HepG2 (cell line): Measurements from ENCODE around the gene TMEM86B. TPM values are rescaled to one million over a fixed set of nuclear protein-coding genes. Genes with fewer than 3 reads are reported as not detected.

Experiments
- ATAC-seq: fragments of 200-7000 bp; cut with Tn5 transposase; 3 replicates; pipeline ENCODE4 v1.9.1; 2020; ENCODE audit warnings: mild to moderate bottlenecking, moderate library complexity
- BruUV-seq: library from RNA; stranded (reverse); fragments of 400-500 nt; replicated peaks from 2 replicates; lab custom pipeline; 2021; lab: Mats Ljungman, UMichigan
- CTCF ChIA-PET: fragments of 300-600 bp; formaldehyde crosslinking; extraction: SDS; loops from one replicate; lab custom pipeline; 2021; ENCODE audit warnings: low total read pairs, inconsistent platforms, low intra/inter-chr PET ratio; lab: Yijun Ruan, JAX
- POLR2A ChIA-PET: fragments of 350-600 bp; sonication (Branson Sonifier 250); formaldehyde crosslinking; loops from one replicate; lab custom pipeline; 2020; ENCODE audit warnings: antibody characterized with exemption, inconsistent platforms; lab: Yijun Ruan, JAX
- DNase-seq: peaks from one replicate; pipeline ENCODE4 v3.0.0-alpha.2; 2015; ENCODE audit warnings: low spot score
- FAIRE-seq: peaks from 3 replicates; lab custom pipeline; 2011; peaks lifted over from hg19 to GRCh38; lab: Jason Lieb, UNC
- H2AFZ ChIP-seq: one replicate; pipeline ENCODE4 v1.6.1; 2011; ENCODE audit warnings: low read length, inconsistent platforms
- H3K27ac ChIP-seq: fragments of 300-600 bp; 3 replicates; pipeline ENCODE4 v1.8.0; 2011; ENCODE audit warnings: mixed run types, mild to moderate bottlenecking, mixed read lengths, low read length, inconsistent platforms; ENCODE audit not compliant: insufficient read depth; ENCODE audit errors: extremely low read length
- H3K27me3 ChIP-seq, 2 experiments: fragments of 200-600 bp in 1 of 2; 2 replicates in 1 of 2; 3 replicates in 1 of 2; pipeline versions ENCODE4 v1.6.0 to v1.8.0; 2011; ENCODE audit warnings: low read length in 2 of 2, mild to moderate bottlenecking in 2 of 2, moderate library complexity in 2 of 2, inconsistent platforms in 1 of 2; ENCODE audit not compliant: insufficient read depth in 2 of 2, control insufficient read depth in 1 of 2
- H3K36me3 ChIP-seq, 2 experiments: fragments of 200-600 bp in 1 of 2; replicated peaks in 1 of 2; 2 replicates in 1 of 2; 3 replicates in 1 of 2; pipeline versions ENCODE4 v1.5.1 to v1.8.0; 2011; ENCODE audit warnings: low read length in 2 of 2, inconsistent platforms in 1 of 2; ENCODE audit not compliant: insufficient read depth in 2 of 2, control insufficient read depth in 1 of 2
- H3K4me1 ChIP-seq: 2 replicates; pipeline ENCODE4 v1.5.1; 2012; ENCODE audit warnings: low read length, inconsistent platforms; ENCODE audit not compliant: insufficient read depth
- H3K4me2 ChIP-seq: 2 replicates; pipeline ENCODE4 v1.6.0; 2011; ENCODE audit warnings: low read depth, low read length, inconsistent platforms
- H3K4me3 ChIP-seq, 3 experiments: fragments of 200-600 bp in 1 of 3; sonication (generic), shearing (Covaris generic) in 1 of 3; replicated peaks in 1 of 3; 2 replicates each; pipeline ENCODE4 v1.5.1; 2011 to 2016; ENCODE audit warnings: low read length in 3 of 3, inconsistent platforms in 2 of 3, low read depth in 2 of 3, mild to moderate bottlenecking in 2 of 3, control low read depth in 1 of 3, mixed read lengths in 1 of 3; ENCODE audit not compliant: insufficient read depth in 1 of 3
- H3K79me2 ChIP-seq: one replicate; pipeline ENCODE4 v1.6.1; 2011; ENCODE audit warnings: low read length, inconsistent platforms; ENCODE audit not compliant: insufficient read depth
- H3K9ac ChIP-seq: 2 replicates; pipeline ENCODE4 v1.6.0; 2011; ENCODE audit warnings: mild to moderate bottlenecking, low read depth, low read length, inconsistent platforms; ENCODE audit not compliant: insufficient read depth
- H3K9me3 ChIP-seq: 2 replicates; pipeline ENCODE4 v1.5.1; 2012; ENCODE audit warnings: mild to moderate bottlenecking, low read length
- H4K20me1 ChIP-seq: 2 replicates; pipeline ENCODE4 v1.6.0; 2011; ENCODE audit warnings: inconsistent platforms, mild to moderate bottlenecking, low read length, moderate library complexity; ENCODE audit not compliant: insufficient read depth
- CHCHD3 ChIP-seq: sonication (generic); formaldehyde crosslinking; IDR thresholded peaks from 2 replicates; pipeline ENCODE4 v1.8.0; 2022; ENCODE audit warnings: mild to moderate bottlenecking, missing genetic modification reagents, moderate library complexity
- GZF1 ChIP-seq: sonication (generic); formaldehyde crosslinking; IDR thresholded peaks from 2 replicates; pipeline ENCODE4 v1.5.1; 2020; ENCODE audit warnings: mild to moderate bottlenecking, missing genetic modification reagents
- KLF16 ChIP-seq, 2 experiments: sonication (generic) in 1 of 2; formaldehyde crosslinking in 1 of 2; IDR thresholded peaks; 2 replicates each; pipeline versions ENCODE4 v1.6.1 to v1.8.0; 2016 to 2023; ENCODE audit warnings: missing genetic modification reagents in 2 of 2, missing compliant biosample characterization in 1 of 2
- MATR3 ChIP-seq: sonication (generic); formaldehyde crosslinking; IDR thresholded peaks from 2 replicates; pipeline ENCODE4 v1.4.0; 2020; ENCODE audit warnings: missing genetic modification reagents
- NFE2L2 ChIP-seq: fragments of 150-350 bp; IDR thresholded peaks from 2 replicates; pipeline ENCODE4 v1.6.1; 2014; ENCODE audit warnings: low read length
- NONO ChIP-seq, 2 experiments: fragments of 450-650 bp in 1 of 2; sonication (generic) in 1 of 2; formaldehyde crosslinking in 1 of 2; IDR thresholded peaks in 1 of 2; conservative IDR thresholded peaks in 1 of 2; 2 replicates each; pipeline versions ENCODE4 v1.6.1 to v1.8.0; 2017 to 2022; ENCODE audit warnings: mild to moderate bottlenecking in 1 of 2, missing genetic modification reagents in 1 of 2, moderate library complexity in 1 of 2
- POGZ ChIP-seq: sonication (generic); formaldehyde crosslinking; IDR thresholded peaks from 2 replicates; pipeline ENCODE4 v1.4.0; 2020; ENCODE audit warnings: mild to moderate bottlenecking, missing genetic modification reagents
- RORA ChIP-seq: sonication (generic); formaldehyde crosslinking; IDR thresholded peaks from 2 replicates; pipeline ENCODE4 v1.5.0; 2020; ENCODE audit warnings: mild to moderate bottlenecking, missing genetic modification reagents, moderate library complexity
- SP4 ChIP-seq: sonication (generic); formaldehyde crosslinking; IDR thresholded peaks from 2 replicates; pipeline ENCODE4 v1.8.1; 2023; ENCODE audit warnings: mild to moderate bottlenecking, missing genetic modification reagents
- ZNF205 ChIP-seq: IDR thresholded peaks from 2 replicates; pipeline ENCODE4 v1.6.1; 2018; ENCODE audit warnings: missing biosample characterization, missing genetic modification reagents
- ZNF264 ChIP-seq: sonication (generic); formaldehyde crosslinking; IDR thresholded peaks from 2 replicates; pipeline ENCODE4 v1.4.0; 2020; ENCODE audit warnings: missing genetic modification reagents
- ZNF33B ChIP-seq: sonication (generic); formaldehyde crosslinking; IDR thresholded peaks from 2 replicates; pipeline ENCODE4 v1.5.1; 2020; ENCODE audit warnings: mild to moderate bottlenecking, missing genetic modification reagents
- ZNF382 ChIP-seq: sonication (generic); formaldehyde crosslinking; IDR thresholded peaks from 2 replicates; pipeline ENCODE4 v1.5.0; 2020; ENCODE audit warnings: missing genetic modification reagents, mild to moderate bottlenecking, borderline replicate concordance
- WGBS: methylation state at CpG from one replicate; pipeline ENCODE4 v1.1.6; 2017; ENCODE audit warnings: low lambda C conversion rate; 5-methylcytosine and 5-hydroxymethylcytosine counted together
- in situ Hi-C: cut with HindIII; loops from 2 replicates; pipeline ENCODE4 v1.10.0; 2017; ENCODE audit warnings: low pct_unique_long_range_greater_than_20kb; ENCODE audit not compliant: extremely low pct_ligation_motif_present
- intact Hi-C: fragments of 100-400 bp; cut with micrococcal nuclease; formaldehyde crosslinking; loops from one replicate; pipeline ENCODE4 v1.10.0; 2022; ENCODE audit not compliant: unreplicated experiment
- polyA plus RNA-seq, 8 experiments: library from polyadenylated mRNA; depleted of rRNA in 3 of 8; stranded (reverse) in 7 of 8; unstranded in 1 of 8; fragments of >200 nt; fragmentation: Illumina TruSeq in 4 of 8; extraction: Trizol in 4 of 8; gene quantifications; 2 replicates each; pipeline versions ENCODE4 v1.2.1 to v1.2.3, GENCODE V29; 2011 to 2016; ENCODE audit warnings: low read depth in 4 of 8, missing spikeins in 1 of 8, mixed read lengths in 1 of 8; ENCODE audit not compliant: insufficient read depth in 1 of 8
- total RNA-seq, 5 experiments: library from RNA; depleted of rRNA; stranded (reverse); fragments of >200 nt; fragmentation: Illumina TruSeq; extraction: Trizol; gene quantifications; 2 replicates each; pipeline ENCODE4 v1.2.3, GENCODE V29; 2016; ENCODE audit warnings: low read depth in 1 of 5
- TF ChIP-seq, protein P1 (sequence below): sonication (generic); formaldehyde crosslinking; IDR thresholded peaks from 2 replicates; pipeline ENCODE4 v1.4.0; 2020; ENCODE audit warnings: missing genetic modification reagents; ENCODE audit errors: not compliant biosample characterization
- TF ChIP-seq, protein P2 (sequence below): sonication (generic); formaldehyde crosslinking; IDR thresholded peaks from 2 replicates; pipeline ENCODE4 v1.8.0; 2022; ENCODE audit warnings: mild to moderate bottlenecking, missing genetic modification reagents; ENCODE audit not compliant: insufficient replicate concordance
- TF ChIP-seq, protein P3 (sequence below): sonication (generic); formaldehyde crosslinking; conservative IDR thresholded peaks from 2 replicates; pipeline ENCODE4 v1.8.0; 2022; ENCODE audit warnings: mild to moderate bottlenecking, moderate library complexity, missing genetic modification reagents
- TF ChIP-seq, protein P4 (sequence below): sonication (generic); formaldehyde crosslinking; IDR thresholded peaks from 2 replicates; pipeline ENCODE4 v1.4.0; 2020; ENCODE audit warnings: missing genetic modification reagents, borderline replicate concordance

TMEM86B gene
- total and polyA plus RNA-seq, 2 of the 13 experiments (the other 11 are each of a cell fraction or from before 2014, with no cell fraction given) = 7.7 to 9.6 TPM

GRCh38 chr19:55244004-55244680, 15.6 kb upstream of the TMEM86B start:
- no peak overlapping the region for H3K9ac ChIP-seq
- BruUV-seq = no TSS peak

More at GRCh38 chr19:55244004-55244680, 15.6 kb upstream of the TMEM86B start:
- Histone ChIP-seq H2AFZ (no peak overlapping the region), H3K4me2 (no peak overlapping the region), H3K36me3 (peaks cover 46 to 84% of the 10 kb centered on the region in 2 experiments), H3K9me3 (no peaks in the 10 kb centered on the region), H3K79me2 (peaks cover 20% of the 10 kb centered on the region), H4K20me1 (peaks cover 22% of the 10 kb centered on the region; the same call in 1 of the 2 replicates), H3K4me3 (no peak overlapping the region), H3K27me3 (no peaks in the 10 kb centered on the region), H3K4me1 (peaks cover 3% of the 10 kb centered on the region; the same call in 1 of the 2 replicates), H3K27ac (no peak overlapping the region)
- DNase-seq (no peak), ATAC-seq (no peak), FAIRE-seq (no peak)
- in situ Hi-C loops = no loop called here
- intact Hi-C loops = no loop called here
- WGBS = 94% methylated on average over 10 of the region's 12 CpGs
- ChIA-PET CTCF (no interaction called here), POLR2A (interaction anchor here (2.2 kb wide), 1 partner anchor 15 kb away, joined by 8 read pairs; the partner anchor contains the start of gene PPP6R1)
- no peak for TF ChIP-seq CHCHD3 (CRISPR knock-in tag)
- TF ChIP-seq, protein P1, sequence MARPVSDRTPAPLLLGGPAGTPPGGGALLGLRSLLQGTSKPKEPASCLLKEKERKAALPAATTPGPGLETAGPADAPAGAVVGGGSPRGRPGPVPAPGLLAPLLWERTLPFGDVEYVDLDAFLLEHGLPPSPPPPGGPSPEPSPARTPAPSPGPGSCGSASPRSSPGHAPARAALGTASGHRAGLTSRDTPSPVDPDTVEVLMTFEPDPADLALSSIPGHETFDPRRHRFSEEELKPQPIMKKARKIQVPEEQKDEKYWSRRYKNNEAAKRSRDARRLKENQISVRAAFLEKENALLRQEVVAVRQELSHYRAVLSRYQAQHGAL (CRISPR knock-in tag) = no peak
- TF ChIP-seq, protein P2, sequence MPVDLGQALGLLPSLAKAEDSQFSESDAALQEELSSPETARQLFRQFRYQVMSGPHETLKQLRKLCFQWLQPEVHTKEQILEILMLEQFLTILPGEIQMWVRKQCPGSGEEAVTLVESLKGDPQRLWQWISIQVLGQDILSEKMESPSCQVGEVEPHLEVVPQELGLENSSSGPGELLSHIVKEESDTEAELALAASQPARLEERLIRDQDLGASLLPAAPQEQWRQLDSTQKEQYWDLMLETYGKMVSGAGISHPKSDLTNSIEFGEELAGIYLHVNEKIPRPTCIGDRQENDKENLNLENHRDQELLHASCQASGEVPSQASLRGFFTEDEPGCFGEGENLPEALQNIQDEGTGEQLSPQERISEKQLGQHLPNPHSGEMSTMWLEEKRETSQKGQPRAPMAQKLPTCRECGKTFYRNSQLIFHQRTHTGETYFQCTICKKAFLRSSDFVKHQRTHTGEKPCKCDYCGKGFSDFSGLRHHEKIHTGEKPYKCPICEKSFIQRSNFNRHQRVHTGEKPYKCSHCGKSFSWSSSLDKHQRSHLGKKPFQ = no peak
- no peak for TF ChIP-seq ZNF264 (CRISPR knock-in tag)
- no peak for TF ChIP-seq POGZ (CRISPR knock-in tag)
- TF ChIP-seq NONO (IDR thresholded peaks at IDR 0.05) = no peak
- TF ChIP-seq NONO (CRISPR knock-in tag; conservative IDR thresholded peaks at IDR 0.05) = no peak
- TF ChIP-seq KLF16 (CRISPR knock-in tag; IDR thresholded peaks at IDR 0.05) = no peak
- no peak for TF ChIP-seq MATR3 (CRISPR knock-in tag)
- TF ChIP-seq, protein P3, sequence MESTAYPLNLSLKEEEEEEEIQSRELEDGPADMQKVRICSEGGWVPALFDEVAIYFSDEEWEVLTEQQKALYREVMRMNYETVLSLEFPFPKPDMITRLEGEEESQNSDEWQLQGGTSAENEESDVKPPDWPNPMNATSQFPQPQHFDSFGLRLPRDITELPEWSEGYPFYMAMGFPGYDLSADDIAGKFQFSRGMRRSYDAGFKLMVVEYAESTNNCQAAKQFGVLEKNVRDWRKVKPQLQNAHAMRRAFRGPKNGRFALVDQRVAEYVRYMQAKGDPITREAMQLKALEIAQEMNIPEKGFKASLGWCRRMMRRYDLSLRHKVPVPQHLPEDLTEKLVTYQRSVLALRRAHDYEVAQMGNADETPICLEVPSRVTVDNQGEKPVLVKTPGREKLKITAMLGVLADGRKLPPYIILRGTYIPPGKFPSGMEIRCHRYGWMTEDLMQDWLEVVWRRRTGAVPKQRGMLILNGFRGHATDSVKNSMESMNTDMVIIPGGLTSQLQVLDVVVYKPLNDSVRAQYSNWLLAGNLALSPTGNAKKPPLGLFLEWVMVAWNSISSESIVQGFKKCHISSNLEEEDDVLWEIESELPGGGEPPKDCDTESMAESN (CRISPR knock-in tag) = no peak
- no peak for TF ChIP-seq ZNF205 (CRISPR knock-in tag)
- TF ChIP-seq RORA (CRISPR knock-in tag) = no peak
- no peak for TF ChIP-seq ZNF33B (CRISPR knock-in tag)
- TF ChIP-seq, protein P4, sequence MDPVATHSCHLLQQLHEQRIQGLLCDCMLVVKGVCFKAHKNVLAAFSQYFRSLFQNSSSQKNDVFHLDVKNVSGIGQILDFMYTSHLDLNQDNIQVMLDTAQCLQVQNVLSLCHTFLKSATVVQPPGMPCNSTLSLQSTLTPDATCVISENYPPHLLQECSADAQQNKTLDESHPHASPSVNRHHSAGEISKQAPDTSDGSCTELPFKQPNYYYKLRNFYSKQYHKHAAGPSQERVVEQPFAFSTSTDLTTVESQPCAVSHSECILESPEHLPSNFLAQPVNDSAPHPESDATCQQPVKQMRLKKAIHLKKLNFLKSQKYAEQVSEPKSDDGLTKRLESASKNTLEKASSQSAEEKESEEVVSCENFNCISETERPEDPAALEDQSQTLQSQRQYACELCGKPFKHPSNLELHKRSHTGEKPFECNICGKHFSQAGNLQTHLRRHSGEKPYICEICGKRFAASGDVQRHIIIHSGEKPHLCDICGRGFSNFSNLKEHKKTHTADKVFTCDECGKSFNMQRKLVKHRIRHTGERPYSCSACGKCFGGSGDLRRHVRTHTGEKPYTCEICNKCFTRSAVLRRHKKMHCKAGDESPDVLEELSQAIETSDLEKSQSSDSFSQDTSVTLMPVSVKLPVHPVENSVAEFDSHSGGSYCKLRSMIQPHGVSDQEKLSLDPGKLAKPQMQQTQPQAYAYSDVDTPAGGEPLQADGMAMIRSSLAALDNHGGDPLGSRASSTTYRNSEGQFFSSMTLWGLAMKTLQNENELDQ = no peak
- no peak for TF ChIP-seq SP4 (CRISPR knock-in tag)
- no peak for TF ChIP-seq NFE2L2
- no peak for TF ChIP-seq ZNF382 (CRISPR knock-in tag)
- no peak for TF ChIP-seq GZF1 (CRISPR knock-in tag)
